Measurements from ENCODE around the gene ZDHHC11.
"Not testable (repeated sequence)": the region's sequence is repeated elsewhere in the genome, so short reads cannot be mapped to it uniquely, and the experiment has no call there.

DNA sequence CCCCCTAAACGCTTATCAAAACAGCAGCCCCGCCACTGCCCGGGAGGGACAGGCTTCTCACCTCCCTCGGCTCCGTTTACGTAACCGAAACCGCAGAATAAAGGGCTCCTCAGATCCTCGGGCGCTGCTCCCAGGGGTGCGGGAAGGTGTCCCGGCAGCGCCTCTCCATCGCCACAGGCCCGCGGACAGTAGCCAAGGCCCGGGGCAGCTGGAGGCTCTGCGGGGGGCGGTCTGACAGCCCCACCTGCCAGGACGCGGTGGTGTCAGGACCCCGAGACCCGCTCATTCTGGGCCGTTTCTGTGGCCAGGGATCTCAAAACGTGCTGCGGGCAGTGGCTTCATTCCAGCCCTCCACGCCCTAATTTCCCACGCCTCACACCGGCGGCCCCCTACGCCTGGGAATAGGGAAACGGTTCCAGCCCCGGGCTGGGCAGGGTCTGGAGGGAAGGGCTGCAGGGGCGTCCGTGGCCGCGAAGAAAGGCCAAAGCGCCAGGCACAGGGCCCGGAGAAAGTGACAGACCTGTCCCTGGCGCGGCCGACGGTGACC lies 66.8 kb downstream of the ZDHHC11 start:
- not testable (repeated sequence) for TF ChIP-seq EZH2phosphoT487 (IDR thresholded peaks at IDR 0.05; ENCODE audit: low read depth, severe bottlenecking, unreplicated experiment); CTCF (IDR thresholded peaks at IDR 0.05; ENCODE audit: poor library complexity)
